Mucosa of descending colon (tissue), 3 donors: Measurements from ENCODE around the gene TBC1D14. TPM values are rescaled to one million over a fixed set of nuclear protein-coding genes. Genes with fewer than 3 reads are reported as not detected.

Experiments
- ATAC-seq: fragments of 200-7000 bp; cut with Tn5 transposase; one replicate; pipeline ENCODE4 v1.9.1; 2020; ENCODE audit warnings: mild to moderate bottlenecking, moderate library complexity
- DNase-seq, 3 donors: peaks; one replicate each; pipeline ENCODE4 v3.0.0-alpha.2; 2020
- H3K36me3 ChIP-seq: fragments of 200-600 bp; one replicate; pipeline ENCODE4 v1.8.0; 2021; ENCODE audit warnings: low read depth, mild to moderate bottlenecking
- H3K4me1 ChIP-seq: fragments of 200-600 bp; one replicate; pipeline ENCODE4 v1.8.0; 2021; ENCODE audit warnings: low read depth, mild to moderate bottlenecking
- H3K4me3 ChIP-seq: fragments of 200-600 bp; one replicate; pipeline ENCODE4 v1.8.0; 2021; ENCODE audit warnings: mild to moderate bottlenecking
- H3K9me3 ChIP-seq: fragments of 200-600 bp; one replicate; pipeline ENCODE4 v1.8.0; 2021; ENCODE audit warnings: mild to moderate bottlenecking
- CTCF ChIP-seq: fragments of 200-600 bp; IDR thresholded peaks from one replicate; pipeline ENCODE4 v1.8.0; 2022; ENCODE audit warnings: antibody characterized with exemption, mild to moderate bottlenecking
- intact Hi-C, 2 donors: fragments of 100-400 bp; cut with DNase I in 1 of 2; cut with micrococcal nuclease in 1 of 2; formaldehyde crosslinking; loops; one replicate each; pipeline versions ENCODE4 v1.11.0 to v1.11.1; 2022; cut with DNase I, micrococcal nuclease
- total RNA-seq, 3 donors: library from RNA; stranded (reverse); fragmentation: NEBNext Ultra II Directional in 2 of 3; extraction: Animal tissue kit (Norgen Biotek cat#: 25700) in 2 of 3; gene quantifications; one replicate each; pipeline versions ENCODE4 v1.2.1 to v1.2.4, GENCODE V29; 2021 to 2023
- donor health status: DM: no; HTN: no; CAD: no; lungs with moderate emphysema.
- donor health status: DM: no; HTN: no; CAD: no.
- donor health status: DM: no; HTN: yes; CAD: no.

The TBC1D14 gene
- total RNA-seq, 3 donors from 2014 or later = 51.8 to 70.8 (median 56.2) TPM

- H3K36me3 ChIP-seq = peaks cover 3% of the 10 kb centered on the region
- no peak for ATAC-seq
- no peak overlapping the region for H3K4me3 ChIP-seq
Measured at GRCh38 chr4:7015383-7016035, 105.9 kb downstream of the TBC1D14 start.

GRCh38 chr4:7016086-7016485 is 106.5 kb downstream of the TBC1D14 start:
- intact Hi-C loops = no loop called here
- peaks cover 3% of the 10 kb centered on the region for H3K36me3 ChIP-seq
- H3K4me1 ChIP-seq = no peaks in the 10 kb centered on the region
- DNase-seq (no peak), ATAC-seq (no peak)
- no peaks in the 10 kb centered on the region for H3K9me3 ChIP-seq
- no peak for TF ChIP-seq CTCF
- H3K4me3 ChIP-seq = no peak overlapping the region

More at GRCh38 chr4:7015383-7016035, 105.9 kb downstream of the TBC1D14 start:
- H3K9me3 ChIP-seq = no peaks in the 10 kb centered on the region
- no peak for TF ChIP-seq CTCF
- no peaks in the 10 kb centered on the region for H3K4me1 ChIP-seq
- intact Hi-C loops = no loop called here
- no peak for DNase-seq

- intact Hi-C loops = no loop called here
- no peaks in the 10 kb centered on the region for H3K4me1 ChIP-seq
- H3K9me3 ChIP-seq = no peaks in the 10 kb centered on the region
- ATAC-seq (no peak), DNase-seq (no peak)
- H3K36me3 ChIP-seq = peaks cover 3% of the 10 kb centered on the region
- H3K4me3 ChIP-seq = no peak overlapping the region
- TF ChIP-seq CTCF = no peak
Measured at GRCh38 chr4:7016512-7016911, 106.9 kb downstream of the TBC1D14 start.

- DNase-seq = no peak
- TF ChIP-seq CTCF = no peak
- Histone ChIP-seq H3K36me3 (peaks cover 3% of the 10 kb centered on the region), H3K4me3 (no peak overlapping the region), H3K4me1 (no peaks in the 10 kb centered on the region), H3K9me3 (no peaks in the 10 kb centered on the region)
- ATAC-seq = no peak
- intact Hi-C loops = no loop called here
Measured at GRCh38 chr4:7017446-7018048, 107.9 kb downstream of the TBC1D14 start.

- ATAC-seq (no peak), DNase-seq (no peak)
- Histone ChIP-seq H3K4me1 (no peaks in the 10 kb centered on the region), H3K36me3 (peaks cover 3% of the 10 kb centered on the region), H3K4me3 (no peak overlapping the region), H3K9me3 (no peaks in the 10 kb centered on the region)
- intact Hi-C loops = no loop called here
- TF ChIP-seq CTCF = no peak
Measured at GRCh38 chr4:7018281-7018680, 108.7 kb downstream of the TBC1D14 start.
